Brain pericyte (primary cell): Measurements from ENCODE around the gene EP300.
"Not testable (repeated sequence)": the region's sequence is repeated elsewhere in the genome, so short reads cannot be mapped to it uniquely, and the experiment has no call there.

Experiments
- DNase-seq: peaks from one replicate; pipeline ENCODE4 v3.0.0-alpha.2; 2012; ENCODE audit warnings: low read depth, low spot score

Gene EP300

DNA sequence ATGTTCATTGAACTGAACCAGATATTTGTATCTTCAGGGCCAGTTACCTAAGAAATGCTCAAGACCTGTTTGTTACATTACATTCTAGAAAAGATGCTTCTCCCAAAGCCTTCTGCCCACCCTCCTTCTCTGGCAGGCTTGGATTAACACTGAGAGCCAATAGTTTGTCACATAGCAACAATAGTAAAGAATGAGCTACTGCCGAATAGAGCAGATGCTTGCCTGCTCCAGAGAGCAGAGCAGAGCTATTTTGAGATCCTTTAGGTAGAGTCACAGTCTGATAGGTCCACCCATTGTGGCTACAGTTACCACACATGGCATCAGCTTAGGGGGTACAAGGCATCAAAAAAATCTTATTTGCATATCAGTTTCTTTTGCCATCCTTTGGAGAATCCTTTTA lies 13.5 kb upstream of the EP300 start:
- DNase-seq: no peak

DNA sequence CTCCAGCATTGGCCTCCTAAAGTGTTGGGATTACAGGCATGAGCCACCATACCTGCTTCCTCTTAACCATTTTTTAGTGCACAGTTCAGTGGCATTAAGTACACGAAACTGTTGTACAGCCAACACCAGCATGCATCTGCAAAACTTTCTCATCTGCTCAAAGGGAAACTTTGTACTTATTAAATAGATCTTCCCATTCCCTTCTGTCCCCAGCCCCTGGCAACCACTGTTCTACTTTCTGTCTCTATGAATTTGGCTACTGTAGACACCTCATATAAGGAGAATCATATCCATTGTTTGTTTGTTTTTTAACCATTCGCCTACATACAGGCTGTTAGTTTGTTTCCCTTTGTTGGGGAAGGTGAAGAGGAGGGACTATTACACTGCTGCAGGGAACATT lies 6.5 kb upstream of the EP300 start:
- DNase-seq: no peak

GRCh38 chr22:41091132-41092022 lies 1.0 kb upstream of the EP300 start:
- DNase-seq: peak; percentile 95

DNA sequence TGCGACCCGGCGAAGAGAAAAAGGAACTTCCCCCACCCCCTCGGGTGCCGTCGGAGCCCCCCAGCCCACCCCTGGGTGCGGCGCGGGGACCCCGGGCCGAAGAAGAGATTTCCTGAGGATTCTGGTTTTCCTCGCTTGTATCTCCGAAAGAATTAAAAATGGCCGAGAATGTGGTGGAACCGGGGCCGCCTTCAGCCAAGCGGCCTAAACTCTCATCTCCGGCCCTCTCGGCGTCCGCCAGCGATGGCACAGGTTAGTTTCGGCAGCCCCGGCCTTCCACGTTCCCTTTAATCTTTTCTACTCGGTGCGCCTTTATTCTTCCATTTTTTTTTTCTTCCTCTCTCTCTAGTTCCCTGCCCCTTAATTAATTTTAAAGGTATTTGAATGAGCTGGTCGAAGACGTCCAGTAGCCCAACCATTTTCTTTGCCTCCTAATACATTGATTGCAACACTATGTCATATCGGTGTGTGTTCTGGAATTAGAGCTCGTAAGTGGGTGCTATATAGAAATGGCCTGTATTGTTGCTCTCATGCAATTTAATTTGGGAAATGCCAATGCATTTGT lies 537 bp downstream of the EP300 start:
- no peak for DNase-seq

- DNase-seq: no peak
These were observed 1.7 kb downstream of the EP300 start for GRCh38 chr22:41094041-41094593.

DNA sequence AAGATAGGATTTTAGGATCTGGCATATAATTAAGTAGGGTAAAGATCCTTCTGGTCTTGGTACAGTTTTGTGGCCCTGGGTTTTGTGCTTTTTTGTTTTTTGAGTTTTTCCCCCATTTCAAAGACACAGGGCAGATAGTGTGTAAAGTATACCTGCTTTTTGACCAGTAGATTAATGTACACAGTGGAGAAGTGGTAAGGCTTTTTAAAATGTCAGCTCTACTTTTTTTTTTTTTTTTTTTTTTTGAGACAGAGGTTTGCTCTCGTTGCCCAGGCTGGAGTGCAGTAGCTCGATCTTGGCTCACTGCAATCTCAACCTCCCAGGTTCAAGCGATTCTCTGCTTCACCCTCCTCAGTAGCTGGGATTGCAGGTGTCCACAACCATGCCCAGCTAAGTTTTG lies 4.0 kb downstream of the EP300 start:
- no peak for DNase-seq

- DNase-seq: no peak
These were observed 4.4 kb downstream of the EP300 start for GRCh38 chr22:41096841-41097240.

DNA sequence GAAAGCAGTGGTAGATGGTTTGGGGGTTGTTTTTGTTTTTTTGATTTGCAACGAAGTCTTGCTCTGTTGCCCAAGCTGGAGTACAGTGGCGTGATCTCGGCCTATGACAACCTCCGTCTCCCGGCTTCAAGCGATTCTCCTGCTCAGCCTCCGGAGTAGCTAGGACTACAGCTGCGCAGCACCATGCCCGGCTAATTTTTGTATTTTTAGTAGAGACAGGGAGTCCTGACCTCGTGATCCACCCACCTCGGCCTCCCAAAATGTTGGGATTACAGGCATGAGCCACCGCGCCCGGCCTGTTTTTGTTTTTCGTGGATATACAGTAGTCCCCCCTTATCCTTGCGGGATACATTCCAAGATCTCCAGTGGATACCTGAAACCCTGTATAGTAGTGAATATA lies 6.6 kb downstream of the EP300 start:
- no peak for DNase-seq

DNA sequence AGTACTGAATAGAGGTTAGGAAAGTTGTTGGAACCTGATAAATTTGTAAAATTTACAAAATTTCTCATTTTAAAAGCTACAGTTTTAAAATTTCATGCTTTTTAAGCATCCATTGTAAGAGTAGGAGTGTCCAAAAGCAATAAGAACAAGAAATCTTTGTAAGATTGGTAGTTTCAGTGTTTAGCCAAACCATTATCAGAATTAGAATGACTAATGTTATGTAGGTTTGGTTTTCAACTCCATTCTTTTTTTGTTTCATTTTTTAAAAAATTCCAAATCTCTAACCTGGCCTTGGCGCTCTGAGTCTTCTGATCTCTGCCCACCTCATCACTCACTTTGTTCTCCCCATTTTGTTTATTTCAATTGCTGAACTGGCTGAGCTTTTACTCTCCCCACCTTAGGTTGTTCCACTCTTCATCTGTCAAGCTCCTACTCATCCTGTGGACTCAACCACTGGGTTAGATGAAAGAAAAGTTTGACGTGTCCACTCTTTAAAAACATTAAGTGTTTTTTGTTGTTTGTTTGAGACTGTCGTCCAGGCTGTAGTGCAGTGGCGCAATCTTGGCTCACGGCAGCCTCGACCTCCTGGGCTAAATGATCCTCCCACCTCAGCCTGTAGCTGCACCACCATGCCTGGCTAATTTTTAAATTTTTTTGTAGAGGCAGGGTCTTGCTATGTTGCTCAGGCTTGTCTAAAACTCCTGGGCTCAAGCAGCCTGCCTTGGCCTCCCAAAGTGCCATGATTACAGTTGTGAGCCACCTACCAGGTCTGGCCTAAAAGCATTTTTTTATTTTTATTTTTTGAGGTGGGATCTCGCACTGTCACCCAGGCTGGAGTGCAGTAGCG lies 14.0 kb downstream of the EP300 start:
- DNase-seq: no peak

DNA sequence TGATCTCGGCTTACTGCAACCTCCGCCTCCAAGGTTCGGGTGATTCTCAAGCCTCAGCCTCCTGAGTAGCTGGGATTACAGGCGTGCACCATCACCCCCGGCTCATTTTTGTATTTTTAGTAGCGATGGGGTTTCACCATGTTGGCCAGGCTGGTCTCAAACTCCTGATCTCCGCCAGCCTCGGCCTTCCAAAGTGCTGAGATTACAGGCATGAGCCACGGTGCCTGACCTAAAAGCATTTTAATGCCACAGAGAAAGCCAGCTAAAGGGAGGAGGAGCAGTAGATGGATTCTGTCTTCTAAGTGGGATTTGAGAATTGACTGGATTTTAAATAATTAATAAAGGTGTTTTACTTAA lies 14.6 kb downstream of the EP300 start:
- DNase-seq: not testable (repeated sequence)

DNA sequence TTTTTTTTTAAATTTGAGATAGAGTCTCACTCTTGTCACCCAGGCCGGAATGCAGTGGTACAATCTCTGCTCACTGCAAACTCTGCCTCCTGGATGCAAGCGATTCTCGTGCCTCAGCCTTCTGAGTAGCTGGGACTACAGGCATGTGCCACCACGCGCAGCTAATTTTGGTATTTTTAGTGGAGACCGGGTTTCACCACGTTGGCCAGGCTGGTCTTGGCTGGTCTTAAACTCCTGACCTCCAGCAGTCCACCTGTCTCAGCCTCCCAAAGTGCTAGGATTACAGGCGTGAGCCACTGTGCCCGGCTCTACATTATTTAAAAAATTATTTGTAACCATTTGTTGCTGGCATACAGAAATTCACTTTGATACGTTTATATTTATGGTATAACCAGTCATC lies 18.6 kb downstream of the EP300 start:
- DNase-seq: no peak

DNA sequence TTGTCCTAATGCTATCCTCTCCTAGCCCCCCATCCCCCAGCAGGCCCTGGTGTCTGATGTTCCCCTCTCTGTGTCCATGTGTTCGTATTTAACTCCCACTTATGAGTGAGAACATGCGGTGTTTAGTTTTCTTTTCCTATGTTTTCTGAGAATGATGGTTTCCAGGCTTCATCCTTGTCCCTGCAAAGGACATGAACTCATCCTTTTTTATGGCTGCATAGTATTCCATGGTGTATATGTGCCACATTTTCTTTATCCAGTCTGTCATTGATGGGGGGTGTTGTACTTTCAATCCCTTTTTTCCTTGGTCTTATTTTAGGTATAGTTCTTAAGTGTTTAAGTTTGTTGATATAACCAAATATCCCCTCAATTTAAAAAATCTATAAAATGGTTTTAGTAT lies 23.9 kb downstream of the EP300 start:
- DNase-seq: no peak

- DNase-seq: no peak
These were observed 25.0 kb downstream of the EP300 start for GRCh38 chr22:41117127-41117965.

GRCh38 chr22:41123151-41123550 lies 30.8 kb downstream of the EP300 start:
- no peak for DNase-seq

DNA sequence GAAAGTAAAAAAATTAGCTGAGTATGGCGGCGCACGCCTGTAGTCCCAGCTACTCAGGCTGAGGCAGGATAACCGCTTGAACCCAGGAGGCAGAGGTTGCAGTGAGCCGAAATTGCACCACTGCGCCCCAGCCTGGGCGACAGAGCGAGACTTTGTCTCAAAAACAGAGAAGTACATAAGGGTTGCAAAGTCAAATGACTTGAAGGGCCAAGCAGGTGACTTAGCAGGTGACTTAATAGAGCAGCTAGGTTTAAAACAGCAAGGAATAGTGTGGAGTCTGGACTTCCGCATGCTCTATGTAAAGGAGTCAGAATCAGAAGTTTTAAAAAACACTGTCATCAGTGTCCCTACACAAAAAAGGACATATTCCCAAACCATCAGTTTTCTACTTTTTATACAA lies 31.7 kb downstream of the EP300 start:
- DNase-seq: no peak

DNA sequence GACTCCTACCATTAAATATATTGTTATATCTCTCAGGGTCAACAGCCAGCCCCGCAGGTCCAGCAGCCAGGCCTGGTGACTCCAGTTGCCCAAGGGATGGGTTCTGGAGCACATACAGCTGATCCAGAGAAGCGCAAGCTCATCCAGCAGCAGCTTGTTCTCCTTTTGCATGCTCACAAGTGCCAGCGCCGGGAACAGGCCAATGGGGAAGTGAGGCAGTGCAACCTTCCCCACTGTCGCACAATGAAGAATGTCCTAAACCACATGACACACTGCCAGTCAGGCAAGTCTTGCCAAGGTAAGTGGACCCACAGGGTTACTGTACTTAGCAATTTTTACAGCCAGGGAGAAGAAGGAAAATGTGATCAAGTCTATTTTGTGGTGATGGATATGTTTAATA lies 35.1 kb downstream of the EP300 start:
- no peak for DNase-seq

DNA sequence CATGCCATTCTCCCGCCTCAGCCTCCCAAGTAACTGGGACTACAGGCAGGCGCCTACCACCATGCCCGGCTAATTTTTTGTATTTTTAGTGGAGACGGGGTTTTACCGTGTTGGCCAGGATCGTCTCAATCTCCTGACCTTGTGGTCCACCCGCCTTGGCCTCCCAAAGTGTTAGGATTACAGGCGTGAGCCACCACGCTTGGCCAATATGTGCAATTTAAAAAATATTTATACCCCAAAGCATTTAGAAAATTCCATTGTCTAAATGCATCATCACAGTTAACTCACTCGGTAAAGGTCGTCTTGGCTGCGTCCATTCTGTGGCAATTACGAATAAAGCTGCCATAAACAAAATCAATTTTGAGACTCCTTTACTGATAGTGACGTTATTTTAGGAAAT lies 36.2 kb downstream of the EP300 start:
- DNase-seq: no peak

- no peak for DNase-seq
These were observed 40.2 kb downstream of the EP300 start for GRCh38 chr22:41132550-41132949.

GRCh38 chr22:41140365-41140957 lies 48.1 kb downstream of the EP300 start:
- no peak for DNase-seq

- not testable (repeated sequence) for DNase-seq
These were observed 53.5 kb downstream of the EP300 start for GRCh38 chr22:41145921-41146320.

DNA sequence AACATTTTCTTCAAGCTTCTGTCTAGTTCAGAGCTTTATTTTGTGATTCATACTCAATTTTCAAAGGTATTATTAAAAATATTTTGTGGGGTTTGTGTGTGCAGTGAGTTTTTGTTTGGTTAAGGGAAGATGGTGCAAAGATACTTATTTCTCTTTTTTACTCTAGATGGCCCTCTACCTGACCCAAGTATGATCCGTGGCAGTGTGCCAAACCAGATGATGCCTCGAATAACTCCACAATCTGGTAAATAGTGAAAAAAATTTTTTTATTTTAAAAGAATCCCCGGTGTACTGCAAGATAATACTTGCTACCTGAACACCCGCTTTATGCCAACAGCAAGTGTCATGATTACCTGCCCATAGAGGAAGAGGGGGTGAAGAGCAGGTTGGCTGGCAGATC lies 54.2 kb downstream of the EP300 start:
- no peak for DNase-seq
